HG02885 (cell line): ENCODE measurements around the gene NCAPG2.
"Not testable (repeated sequence)": the region's sequence is repeated elsewhere in the genome, so short reads cannot be mapped to it uniquely, and the experiment has no call there.

ENCODE experiments used
- ATAC-seq: cut with Tn5 transposase; IDR thresholded peaks from one replicate; pipeline ENCODE4 v1.9.1; 2021; ENCODE audit warnings: mild to moderate bottlenecking; ENCODE audit not compliant: unreplicated experiment, poor library complexity

Gene NCAPG2

DNA sequence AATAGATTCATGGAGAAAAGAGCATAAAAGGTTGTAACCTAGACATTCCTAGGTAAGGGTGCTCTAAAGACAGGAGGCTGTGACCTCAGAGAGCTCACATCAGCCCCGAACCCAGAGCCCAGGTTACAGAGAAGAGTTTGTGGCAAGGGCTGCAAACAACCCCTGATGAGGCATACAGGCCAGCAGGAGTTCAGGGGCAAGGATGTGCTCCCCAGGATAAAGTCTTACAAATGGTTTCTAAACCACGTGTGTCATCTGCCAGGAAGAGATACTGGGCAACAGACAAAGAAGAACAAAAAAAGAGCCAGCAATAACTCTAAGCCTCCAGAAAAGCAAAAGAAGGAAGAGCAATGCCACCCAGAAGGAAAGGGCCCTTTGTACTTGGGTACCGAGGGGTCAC lies 27.7 kb downstream of the NCAPG2 start:
- no peak for ATAC-seq

DNA sequence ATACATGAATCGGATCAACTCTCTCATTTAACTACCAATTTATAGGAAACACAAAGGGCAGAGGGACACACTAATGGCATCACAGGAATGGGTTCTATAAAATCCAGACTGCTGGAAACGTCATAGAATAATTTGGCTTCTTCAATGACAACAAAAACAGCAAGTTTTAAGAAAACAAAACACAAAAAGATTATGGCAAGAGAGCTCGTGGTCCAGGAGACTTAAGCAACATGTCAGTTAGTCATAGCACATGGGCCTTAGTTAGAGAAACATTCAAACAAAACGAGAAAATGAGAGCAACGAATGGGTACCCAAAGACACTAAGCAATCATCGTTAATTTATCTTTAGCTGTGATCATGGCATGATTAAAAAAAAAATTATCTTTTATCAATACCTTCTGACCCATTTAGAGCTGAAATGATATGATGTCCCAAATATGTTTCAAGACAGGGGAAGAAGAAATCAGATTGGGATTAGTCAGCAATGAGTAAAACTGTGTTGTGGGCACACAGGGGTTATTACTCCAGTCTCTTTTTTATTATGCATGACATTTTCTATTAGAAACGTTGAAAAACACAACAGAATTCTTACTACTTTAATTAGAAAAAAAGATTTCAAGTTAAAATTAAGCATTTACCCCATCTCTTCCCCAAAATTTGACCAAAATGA lies 28.3 kb downstream of the NCAPG2 start:
- no peak for ATAC-seq

DNA sequence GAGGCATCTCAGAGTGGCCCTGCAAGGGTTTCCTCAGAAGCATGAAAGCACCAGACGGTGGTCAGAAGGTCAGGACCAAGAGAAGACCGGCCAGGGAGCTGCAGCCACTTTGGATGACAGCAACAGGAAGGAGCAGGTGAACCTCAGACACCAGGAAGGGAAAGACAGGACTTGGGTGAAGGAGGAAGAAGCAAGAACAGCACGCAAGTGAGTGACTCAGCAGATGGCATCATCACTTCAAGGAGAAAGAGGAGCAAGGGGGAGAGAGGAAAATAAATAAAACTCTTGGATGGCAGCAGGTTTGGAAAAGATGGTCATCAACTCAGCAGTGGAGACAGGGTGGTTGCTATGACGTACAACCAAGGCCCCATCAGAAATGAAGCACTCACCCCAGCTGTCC lies 31.6 kb downstream of the NCAPG2 start:
- ATAC-seq = no peak

GRCh38 chr7:158668086-158668485 lies 36.5 kb downstream of the NCAPG2 start:
- ATAC-seq = not testable (repeated sequence)

DNA sequence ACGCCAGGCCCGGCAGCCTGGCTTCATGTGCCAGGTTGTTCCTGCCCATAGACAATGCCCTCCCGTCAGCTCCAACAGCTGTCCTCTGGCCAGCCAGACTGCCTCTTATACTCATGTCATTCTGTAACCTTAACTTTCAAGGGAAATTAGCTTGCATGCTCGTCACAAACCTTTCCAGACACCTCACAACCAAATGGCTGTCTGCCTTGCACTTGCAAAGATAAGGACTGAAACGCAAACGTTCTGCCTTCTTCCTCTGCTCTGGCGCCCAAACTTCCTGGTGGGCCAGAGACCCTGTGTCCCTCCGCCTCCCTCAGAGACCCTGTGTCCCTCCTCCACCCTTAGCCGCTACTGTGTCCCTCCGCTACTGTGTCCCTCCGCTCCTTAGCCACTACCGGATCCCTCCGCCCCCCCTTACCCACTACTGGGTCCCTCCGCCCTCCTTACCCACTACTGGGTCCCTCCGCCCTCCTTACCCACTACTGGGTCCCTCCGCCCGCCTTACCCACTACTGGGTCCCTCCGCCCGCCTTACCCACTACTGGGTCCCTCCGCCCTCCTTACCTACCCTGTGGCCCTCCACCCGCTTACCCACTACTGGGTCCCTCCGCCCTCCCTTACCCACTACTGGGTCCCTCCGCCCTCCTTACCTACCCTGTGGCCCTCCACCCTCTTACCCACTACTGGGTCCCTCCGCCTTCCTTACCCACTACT lies 37.5 kb downstream of the NCAPG2 start:
- ATAC-seq = not testable (repeated sequence)

DNA sequence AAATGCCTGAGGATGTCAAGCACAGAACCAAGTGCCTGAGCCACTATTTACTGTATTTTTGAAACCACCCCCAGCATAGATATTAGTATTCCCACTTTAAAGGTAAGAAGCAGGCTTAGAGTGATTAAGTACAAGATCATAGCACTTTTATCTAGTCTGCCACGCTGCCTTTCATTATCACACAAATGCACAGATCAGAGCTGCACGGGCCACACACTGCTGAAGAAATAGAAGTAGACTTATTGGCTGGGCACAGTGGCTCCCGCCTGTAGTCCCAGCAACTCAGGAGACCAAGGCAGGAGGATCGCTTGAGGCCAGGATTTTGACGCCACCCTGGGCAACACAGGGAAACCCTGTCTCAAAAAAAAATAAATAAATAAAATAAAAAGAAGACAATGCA lies 38.2 kb downstream of the NCAPG2 start:
- no peak for ATAC-seq

DNA sequence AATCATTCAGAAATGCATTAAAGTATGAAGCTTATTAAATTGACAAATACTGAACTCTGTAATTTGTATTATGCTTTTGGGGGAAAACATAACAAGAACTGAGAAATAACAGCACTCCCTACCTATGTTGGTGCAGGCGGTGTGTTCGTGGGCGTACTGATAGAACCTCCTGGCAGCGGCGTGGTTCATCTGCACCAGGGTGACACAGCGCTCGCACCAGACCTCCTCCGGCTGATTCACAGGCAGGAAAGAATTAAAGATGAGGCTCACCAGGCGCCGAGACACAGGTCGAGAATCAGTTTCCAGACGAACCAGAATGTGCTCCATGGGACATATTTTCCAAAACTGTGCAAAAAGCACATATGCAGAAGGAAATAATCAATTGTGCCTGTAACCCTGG lies 40.2 kb downstream of the NCAPG2 start:
- no peak for ATAC-seq

DNA sequence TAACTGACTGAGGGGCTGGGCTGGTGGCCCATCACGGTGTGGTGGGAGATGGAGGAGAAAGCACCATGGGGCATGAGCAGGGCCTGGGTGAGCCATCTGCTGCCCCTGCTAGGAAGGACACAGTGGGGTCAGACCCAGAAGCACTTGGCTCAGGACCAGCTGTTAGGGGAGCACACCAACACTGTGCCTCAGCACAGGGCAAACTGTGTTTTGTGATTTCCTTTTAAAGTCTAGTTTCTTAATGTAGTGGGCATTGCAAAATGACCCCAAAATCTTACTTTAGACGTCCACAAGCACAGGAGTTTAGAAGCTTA lies 41.2 kb downstream of the NCAPG2 start:
- ATAC-seq = no peak

DNA sequence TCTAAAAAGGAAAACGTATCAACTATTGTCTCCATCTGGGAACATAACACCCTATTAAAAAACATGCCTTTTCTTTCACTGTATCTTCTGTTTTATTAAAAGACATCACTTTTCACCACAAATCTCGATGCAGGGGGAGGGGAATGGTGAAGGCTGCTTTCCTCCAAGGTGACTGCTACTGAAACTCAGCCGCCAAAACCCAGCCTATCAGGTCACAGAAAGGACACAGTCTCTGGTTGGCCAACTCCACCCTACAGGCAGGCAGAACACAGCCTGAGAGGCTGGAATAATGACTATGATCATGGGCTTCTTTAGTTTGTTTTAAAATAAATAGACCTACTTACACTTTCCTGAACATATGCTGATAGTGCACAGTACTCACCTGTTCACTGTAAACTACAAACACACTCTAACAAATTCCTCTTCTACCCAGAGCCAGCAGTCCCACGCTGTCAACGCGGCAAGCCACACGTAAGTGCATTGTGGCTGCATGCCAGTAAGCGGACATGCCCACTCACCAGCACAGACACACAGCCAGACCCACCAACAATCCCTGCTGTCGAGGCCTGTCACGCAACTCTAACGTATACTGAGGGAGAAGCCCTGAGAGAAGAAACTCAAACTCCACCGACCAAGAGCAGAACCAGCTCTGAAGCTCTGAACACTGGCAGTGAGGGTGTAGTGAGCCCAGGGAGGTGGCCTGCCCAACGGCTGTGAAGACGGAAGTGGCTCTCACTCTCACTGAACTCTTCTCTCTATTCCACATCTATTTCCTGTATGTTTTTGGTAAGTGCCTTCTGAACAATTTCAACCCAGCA lies 41.8 kb downstream of the NCAPG2 start:
- ATAC-seq = no peak

DNA sequence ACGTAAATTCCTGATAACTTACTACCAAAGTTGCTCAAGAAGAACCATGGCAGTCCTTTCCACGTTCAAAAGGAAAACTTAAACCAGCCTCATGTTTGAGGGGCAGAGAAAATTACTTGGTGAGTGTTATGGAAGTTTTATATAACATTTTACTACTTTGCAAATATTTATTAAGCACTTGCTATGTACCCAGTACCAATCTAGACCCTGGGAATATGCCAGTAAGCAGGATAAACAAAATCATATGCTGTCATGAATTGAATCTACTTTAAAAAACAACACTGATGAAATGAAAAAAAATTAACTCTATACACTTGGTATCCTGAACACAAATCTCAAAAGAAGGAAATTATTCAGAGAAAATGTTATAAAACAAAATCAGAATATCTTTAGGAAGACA lies 46.1 kb downstream of the NCAPG2 start:
- no peak for ATAC-seq

DNA sequence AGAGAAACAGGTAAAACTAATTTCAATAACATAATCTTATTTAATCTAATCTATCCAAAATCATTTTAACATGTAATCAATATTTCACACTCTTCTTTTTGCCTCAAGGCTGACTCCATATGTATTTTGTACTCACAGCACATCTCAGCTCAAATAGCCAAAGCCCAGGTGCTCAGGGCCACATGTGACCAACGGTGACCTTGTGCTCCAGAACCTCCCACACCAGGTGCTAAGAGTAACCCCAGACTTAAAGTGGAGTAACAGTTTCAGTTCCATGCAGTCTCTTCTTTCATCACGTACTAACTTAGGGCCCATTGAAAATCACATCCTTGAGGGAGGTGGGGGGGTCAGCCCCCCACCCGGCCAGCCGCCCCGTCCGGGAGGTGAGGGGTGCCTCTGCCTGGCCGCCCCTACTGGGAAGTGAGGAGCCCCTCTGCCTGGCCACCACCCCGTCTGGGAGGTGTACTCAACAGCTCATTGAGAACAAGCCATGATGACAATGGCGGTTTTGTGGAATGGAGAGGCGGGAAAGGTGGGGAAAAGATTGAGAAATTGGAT lies 47.3 kb downstream of the NCAPG2 start:
- ATAC-seq = peak; percentile 50

GRCh38 chr7:158655931-158656441 lies 48.6 kb downstream of the NCAPG2 start:
- ATAC-seq = peak; percentile 93

- ATAC-seq = no peak
Measured at GRCh38 chr7:158655507-158655906, 49.1 kb downstream of the NCAPG2 start.

GRCh38 chr7:158651968-158652565 lies 52.5 kb downstream of the NCAPG2 start:
- no peak for ATAC-seq

GRCh38 chr7:158650821-158651225 lies 53.8 kb downstream of the NCAPG2 start:
- ATAC-seq = no peak

- ATAC-seq = no peak
Measured at GRCh38 chr7:158649279-158649678, 55.3 kb downstream of the NCAPG2 start.

DNA sequence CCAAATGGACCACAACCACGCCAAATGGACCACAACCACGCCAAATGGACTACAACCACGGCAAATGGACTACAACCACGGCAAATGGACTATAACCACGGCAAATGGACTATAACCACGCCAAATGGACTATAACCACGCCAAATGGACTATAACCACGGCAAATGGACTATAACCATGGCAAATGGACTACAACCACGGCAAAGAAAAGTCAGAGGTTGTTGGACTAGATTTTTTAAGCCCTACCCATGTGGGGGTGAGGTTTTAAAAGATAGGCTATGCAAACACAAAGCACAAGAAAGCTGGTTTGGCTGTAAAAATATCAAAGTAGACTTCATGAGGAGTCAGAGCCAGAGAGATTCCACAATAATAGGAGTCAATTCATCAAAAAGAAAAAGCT lies 55.8 kb downstream of the NCAPG2 start:
- no peak for ATAC-seq

DNA sequence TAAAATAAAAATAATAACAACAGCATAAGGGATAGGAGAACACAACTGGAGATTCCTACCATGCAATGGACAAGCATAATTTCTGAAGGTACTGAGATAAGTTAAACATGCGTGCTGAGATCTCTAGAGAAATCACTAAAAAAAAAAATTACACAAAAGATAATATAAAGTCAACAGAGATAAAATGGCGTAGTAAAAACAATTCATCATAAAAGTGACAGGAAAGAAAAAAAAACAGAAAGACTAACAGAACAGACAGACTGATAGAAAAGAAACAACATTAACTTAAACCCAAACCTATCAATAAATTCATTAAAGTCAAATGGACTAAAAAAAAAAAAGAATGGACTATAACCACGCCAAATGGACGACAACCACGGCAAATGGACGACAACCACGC lies 56.4 kb downstream of the NCAPG2 start:
- no peak for ATAC-seq

- no peak for ATAC-seq
Measured at GRCh38 chr7:158647475-158647792, 57.2 kb downstream of the NCAPG2 start.

GRCh38 chr7:158646766-158647474 lies 57.7 kb downstream of the NCAPG2 start:
- ATAC-seq = no peak
